ENCODE measurements around the gene RAC3. TPM values are rescaled to one million over a fixed set of nuclear protein-coding genes. Genes with fewer than 3 reads are reported as not detected.

RAC3 gene
- 1 to 10 TPM; 6.4 to 6.8 TPM for total RNA-seq

DNA sequence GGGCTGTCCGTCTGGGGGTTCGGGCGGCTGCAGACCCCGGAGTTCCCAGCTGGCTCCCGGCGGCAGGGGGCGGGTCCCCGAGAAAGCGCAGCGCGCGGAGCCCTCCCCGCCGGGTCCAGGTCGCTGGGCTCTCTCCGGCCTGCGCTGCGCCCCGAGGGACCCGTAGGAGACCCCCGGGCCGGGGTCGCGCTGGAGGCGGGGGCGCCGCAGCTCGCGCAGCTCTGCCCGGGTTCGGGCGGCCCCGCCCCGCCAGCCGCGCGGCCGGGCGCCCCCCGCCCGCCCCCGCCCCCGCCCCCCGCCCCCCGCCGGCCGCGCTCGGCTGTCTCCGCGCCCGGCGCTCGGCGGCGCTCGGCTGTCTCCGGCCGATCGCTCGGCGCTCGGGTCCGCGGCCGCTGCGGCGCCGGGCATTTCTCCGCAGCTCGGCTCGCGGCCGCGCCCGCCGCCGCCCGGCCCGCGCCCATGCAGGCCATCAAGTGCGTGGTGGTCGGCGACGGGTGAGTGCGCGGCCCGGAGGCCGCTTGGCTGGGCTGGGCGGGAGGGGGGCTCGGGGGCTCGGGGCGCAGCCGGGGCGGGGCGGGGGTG is at the start of gene RAC3:
Gene RAC3 (plus strand): TSS at position 376 of the 582 bp plus-strand sequence. CDS start 84 bp downstream, at position 460.
- peak within 1 kb of the TSS; percentile 59 for H3K27ac Mint-ChIP-seq
- DNase-seq (no peak), ATAC-seq (peak; percentile 34)
- H3K36me3 Mint-ChIP-seq, result peaks cover 10% of the 10 kb centered on the region
- no peaks in the 10 kb centered on the region for H3K9me3 Mint-ChIP-seq (ENCODE audit: low read depth)
- no peaks in the 10 kb centered on the region for H3K27me3 Mint-ChIP-seq
- peak within 1 kb of the TSS; percentile 70 for H3K4me3 Mint-ChIP-seq
- peaks cover 28% of the 10 kb centered on the region for H3K4me1 Mint-ChIP-seq
- CTCF ChIA-PET, result interaction anchor here (0.9 to 4.5 kb wide), 9 partner anchors 10 to 169 kb away, joined by 3 to 56 read pairs (median 8); partner anchors contain the start of genes GPS1, NOTUM and RFNG

DNA sequence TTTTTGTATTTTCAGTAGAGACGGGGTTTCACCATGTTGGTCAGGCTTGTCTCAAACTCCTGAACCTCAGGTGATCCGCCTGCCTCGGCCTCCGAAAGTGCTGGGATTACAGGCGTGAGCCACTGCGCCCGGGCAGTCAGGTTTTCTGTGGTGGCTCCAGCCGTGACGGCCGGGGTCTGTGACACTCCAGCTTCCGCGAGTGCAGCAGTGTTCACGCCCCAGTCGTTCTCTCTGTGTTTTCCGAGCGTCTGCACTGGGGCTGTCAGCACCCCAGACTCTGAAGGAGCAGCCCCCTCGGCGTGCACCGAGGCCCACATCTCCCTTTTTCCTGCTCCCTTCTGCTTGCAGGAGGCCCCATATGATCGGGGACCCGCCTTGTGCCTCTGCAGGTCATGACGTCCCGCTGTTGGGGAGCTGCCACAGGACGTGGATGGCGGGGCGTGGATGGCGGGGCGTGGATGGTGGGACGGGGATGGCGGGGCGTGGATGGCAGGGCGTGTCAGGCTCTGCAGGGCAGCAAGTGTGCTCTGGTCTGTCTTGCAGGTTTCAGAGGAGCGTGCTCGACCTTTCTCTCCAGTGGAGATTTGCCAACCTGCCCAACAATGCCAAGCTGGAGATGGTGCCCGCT is 48.4 kb upstream of the RAC3 start:
- CTCF ChIA-PET, result interaction anchor here (1.0 kb wide), 1 partner anchor 24 kb away, joined by 3 read pairs; no protein-coding TSS in a partner anchor
- peaks cover 8% of the 10 kb centered on the region for H3K36me3 Mint-ChIP-seq
- no peak for ATAC-seq

DNA sequence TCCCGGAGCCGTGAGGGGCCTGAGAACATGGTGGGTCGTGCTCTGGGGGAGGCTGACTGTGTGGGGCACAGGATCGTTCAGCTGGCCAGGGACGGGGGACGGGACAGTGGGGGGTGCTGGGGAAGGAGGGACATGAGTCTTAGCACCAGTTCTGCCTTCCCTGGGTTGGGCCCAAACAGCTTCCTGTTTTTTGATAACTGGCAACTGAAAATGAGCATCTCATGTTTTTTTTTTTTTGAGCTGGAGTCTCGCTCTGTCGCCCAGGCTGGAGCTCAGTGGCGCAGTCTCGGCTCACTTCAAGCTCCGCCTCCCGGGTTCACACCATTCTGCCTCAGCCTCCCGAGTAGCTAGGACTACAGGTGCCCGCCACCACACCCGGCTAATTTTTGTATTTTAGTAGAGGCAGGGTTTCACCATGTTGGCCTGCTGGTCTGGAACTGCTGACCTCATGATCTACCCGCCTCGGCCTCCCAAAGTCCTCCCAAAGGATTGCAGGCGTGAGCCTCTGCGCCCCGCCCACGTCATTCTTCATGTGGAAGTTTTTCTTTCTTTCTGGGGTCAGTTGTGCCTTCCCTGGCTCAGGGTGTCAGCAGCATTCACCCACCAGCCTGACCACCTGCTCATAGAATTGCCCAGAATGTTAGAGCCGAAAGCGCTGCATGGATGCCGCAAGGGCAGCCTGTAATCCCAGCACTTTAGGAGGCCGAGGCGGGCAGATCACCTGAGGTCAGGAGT is 47.7 kb upstream of the RAC3 start:
- DNase-seq, result no peak
- CTCF ChIA-PET, result no interaction called here
- H3K4me3 Mint-ChIP-seq, result no peak overlapping the region
- H3K27me3 Mint-ChIP-seq, result no peaks in the 10 kb centered on the region
- H3K36me3 Mint-ChIP-seq, result peaks cover 8% of the 10 kb centered on the region
- no peaks in the 10 kb centered on the region for H3K9me3 Mint-ChIP-seq (ENCODE audit: low read depth)
- peaks cover 18% of the 10 kb centered on the region for H3K4me1 Mint-ChIP-seq
- ATAC-seq, result no peak
- no peak overlapping the region for H3K27ac Mint-ChIP-seq

More for the DNA sequence above, 48.4 kb upstream of the RAC3 start:
- H3K9me3 Mint-ChIP-seq (ENCODE audit: low read depth), result no peaks in the 10 kb centered on the region
- peaks cover 22% of the 10 kb centered on the region for H3K4me1 Mint-ChIP-seq
- no peak overlapping the region for H3K27ac Mint-ChIP-seq
- no peak for DNase-seq
- H3K27me3 Mint-ChIP-seq, result no peaks in the 10 kb centered on the region
- no peak overlapping the region for H3K4me3 Mint-ChIP-seq

DNA sequence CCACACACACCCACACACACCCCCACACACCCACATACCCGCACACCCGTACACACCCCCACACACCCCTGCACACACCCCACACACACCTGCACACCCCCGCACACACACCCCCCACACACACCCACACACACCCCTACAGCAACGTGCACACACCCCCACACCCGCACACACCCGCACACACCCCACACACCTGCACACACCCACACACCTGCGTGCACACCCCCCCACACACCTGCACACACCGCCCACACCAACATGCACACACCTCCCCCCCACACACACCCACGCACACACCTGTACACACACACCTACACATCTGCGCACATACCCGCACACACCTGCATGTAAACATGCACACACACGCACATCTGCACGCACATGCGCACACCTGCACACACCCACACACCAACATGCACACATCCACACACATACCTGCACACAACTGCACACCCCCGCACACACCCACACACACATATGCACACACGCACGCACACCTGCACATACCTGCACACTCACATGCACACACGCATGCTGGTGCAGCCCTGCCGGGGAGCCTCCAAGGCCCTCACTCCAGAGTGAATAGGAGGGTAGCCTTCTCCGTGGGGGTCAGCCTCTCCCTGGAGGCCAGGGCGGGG is 46.6 kb upstream of the RAC3 start:
- Mint-ChIP-seq H3K4me3 (no peak overlapping the region), H3K27me3 (no peaks in the 10 kb centered on the region), H3K36me3 (peaks cover 8% of the 10 kb centered on the region), H3K4me1 (peaks cover 13% of the 10 kb centered on the region), H3K27ac (no peak overlapping the region), H3K9me3 (ENCODE audit: low read depth) (no peaks in the 10 kb centered on the region)
- DNase-seq (no peak), ATAC-seq (no peak)
- CTCF ChIA-PET, result interaction anchor here (0.8 to 1.6 kb wide), 2 partner anchors 35 to 45 kb away, joined by 3 to 10 read pairs; no protein-coding TSS in a partner anchor

DNA sequence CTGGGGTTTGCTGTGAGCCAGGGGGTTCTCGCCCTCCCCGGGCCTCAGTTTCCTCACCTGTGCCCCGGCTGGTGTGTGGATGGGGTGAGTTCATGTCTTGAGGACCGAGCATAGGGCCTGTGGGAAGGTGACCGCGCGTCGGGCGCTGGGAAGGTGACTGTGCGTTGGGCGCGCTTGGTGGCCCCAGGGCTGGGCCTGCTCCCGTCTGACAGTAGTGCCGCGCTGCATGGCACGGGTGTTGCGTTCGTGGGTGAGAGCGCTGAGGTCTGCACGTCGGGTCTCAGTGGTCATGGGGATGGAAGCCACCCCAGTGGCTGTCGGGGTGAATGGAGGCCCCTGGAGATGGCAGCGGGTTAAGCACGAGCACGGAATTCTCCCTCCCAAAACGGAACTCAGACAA is 44.9 kb upstream of the RAC3 start:
- Mint-ChIP-seq H3K36me3 (peaks cover 8% of the 10 kb centered on the region), H3K4me1 (peaks cover under 1% of the 10 kb centered on the region), H3K27ac (no peak overlapping the region), H3K4me3 (no peak overlapping the region), H3K9me3 (ENCODE audit: low read depth) (no peaks in the 10 kb centered on the region), H3K27me3 (no peaks in the 10 kb centered on the region)
- ATAC-seq (no peak), DNase-seq (no peak)
- CTCF ChIA-PET, result interaction anchor here (1.6 kb wide), 1 partner anchor 33 kb away, joined by 10 read pairs; no protein-coding TSS in a partner anchor

DNA sequence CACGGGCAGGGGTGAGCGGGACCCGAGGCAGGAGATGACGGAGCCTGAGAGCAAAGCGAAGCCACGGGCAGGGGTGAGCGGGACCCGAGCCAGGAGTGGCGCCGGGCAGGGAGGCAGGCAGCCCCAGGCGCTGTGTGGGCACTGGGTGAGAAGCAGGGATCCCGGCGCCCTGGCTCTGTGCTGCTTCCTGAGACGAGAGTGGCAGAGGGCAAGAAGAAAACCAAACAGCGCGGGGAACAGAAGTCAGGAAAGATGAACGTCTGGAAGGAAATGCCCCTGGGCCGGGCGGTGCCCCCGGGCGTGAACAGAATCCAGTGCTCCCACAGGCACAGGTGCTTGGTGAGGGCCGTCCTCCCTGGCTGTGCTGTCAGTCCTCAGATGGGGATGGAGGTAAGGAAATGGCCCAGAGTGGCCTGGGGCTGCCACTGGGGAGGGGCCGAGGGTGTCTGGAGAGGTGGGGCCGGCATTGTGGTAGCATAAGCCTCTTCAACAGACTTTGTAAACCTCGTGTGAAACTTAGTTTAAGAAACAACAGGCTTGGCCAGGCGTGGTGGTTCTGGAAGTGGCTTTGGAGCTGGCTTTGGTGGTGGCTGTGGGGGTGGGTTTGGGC is 44.2 kb upstream of the RAC3 start:
- no peaks in the 10 kb centered on the region for H3K27me3 Mint-ChIP-seq
- ATAC-seq (no peak), DNase-seq (no peak)
- CTCF ChIA-PET, result interaction anchor here (0.7 kb wide), 1 partner anchor 133 kb away, joined by 3 read pairs; no protein-coding TSS in a partner anchor
- no peaks in the 10 kb centered on the region for H3K9me3 Mint-ChIP-seq (ENCODE audit: low read depth)
- no peak overlapping the region for H3K4me3 Mint-ChIP-seq
- H3K4me1 Mint-ChIP-seq, result no peaks in the 10 kb centered on the region
- no peak overlapping the region for H3K27ac Mint-ChIP-seq
- H3K36me3 Mint-ChIP-seq, result peaks cover 8% of the 10 kb centered on the region

DNA sequence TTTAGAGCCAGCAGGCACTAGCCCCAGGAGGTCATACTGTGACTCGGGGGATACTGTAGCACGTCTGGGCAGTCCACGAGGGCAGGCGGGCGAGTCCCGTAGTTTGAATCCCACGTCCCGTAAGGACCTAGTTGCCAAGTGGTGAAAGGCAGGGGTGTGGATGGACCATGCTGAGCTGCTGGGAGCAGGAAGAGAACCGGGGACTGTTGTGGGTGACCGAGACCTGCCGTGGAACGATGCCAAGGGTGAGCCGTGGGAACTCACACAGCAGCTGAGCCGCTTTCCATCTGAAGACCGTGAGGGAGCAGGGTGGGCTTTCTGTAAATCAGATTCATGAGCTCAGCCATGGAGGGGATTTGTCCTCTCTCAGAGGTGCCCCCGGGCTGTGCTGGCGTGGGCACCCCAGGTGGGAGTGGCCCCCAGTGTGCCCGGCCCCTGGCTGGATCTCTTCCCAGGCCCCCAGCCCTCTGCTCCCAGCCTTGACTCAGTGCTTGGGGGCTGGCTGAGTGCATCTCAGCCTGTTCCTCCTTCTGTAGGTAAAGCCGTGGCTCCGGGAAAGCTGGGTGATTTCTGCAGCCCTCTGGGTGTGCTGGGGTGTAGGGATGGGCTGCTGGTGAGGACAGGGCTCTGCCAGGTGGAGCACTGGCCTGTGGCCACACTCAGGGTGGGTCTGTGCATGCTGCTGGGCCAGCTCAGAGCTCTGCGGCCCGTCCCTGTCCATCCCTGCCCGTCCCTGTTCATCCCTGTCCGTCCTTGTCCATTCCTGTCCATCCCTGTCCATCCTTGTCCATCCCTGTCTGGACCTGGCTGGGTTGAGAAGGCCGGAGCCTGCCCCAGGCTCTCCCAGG is 40.4 kb upstream of the RAC3 start:
- CTCF ChIA-PET, result interaction anchor here (0.5 kb wide), 1 partner anchor 139 kb away, joined by 5 read pairs; no protein-coding TSS in a partner anchor
- no peaks in the 10 kb centered on the region for H3K4me1 Mint-ChIP-seq
- no peaks in the 10 kb centered on the region for H3K9me3 Mint-ChIP-seq (ENCODE audit: low read depth)
- ATAC-seq, result no peak
- no peaks in the 10 kb centered on the region for H3K27me3 Mint-ChIP-seq
- H3K36me3 Mint-ChIP-seq, result no peaks in the 10 kb centered on the region
- no peak overlapping the region for H3K27ac Mint-ChIP-seq
- no peak overlapping the region for H3K4me3 Mint-ChIP-seq
- no peak for DNase-seq

DNA sequence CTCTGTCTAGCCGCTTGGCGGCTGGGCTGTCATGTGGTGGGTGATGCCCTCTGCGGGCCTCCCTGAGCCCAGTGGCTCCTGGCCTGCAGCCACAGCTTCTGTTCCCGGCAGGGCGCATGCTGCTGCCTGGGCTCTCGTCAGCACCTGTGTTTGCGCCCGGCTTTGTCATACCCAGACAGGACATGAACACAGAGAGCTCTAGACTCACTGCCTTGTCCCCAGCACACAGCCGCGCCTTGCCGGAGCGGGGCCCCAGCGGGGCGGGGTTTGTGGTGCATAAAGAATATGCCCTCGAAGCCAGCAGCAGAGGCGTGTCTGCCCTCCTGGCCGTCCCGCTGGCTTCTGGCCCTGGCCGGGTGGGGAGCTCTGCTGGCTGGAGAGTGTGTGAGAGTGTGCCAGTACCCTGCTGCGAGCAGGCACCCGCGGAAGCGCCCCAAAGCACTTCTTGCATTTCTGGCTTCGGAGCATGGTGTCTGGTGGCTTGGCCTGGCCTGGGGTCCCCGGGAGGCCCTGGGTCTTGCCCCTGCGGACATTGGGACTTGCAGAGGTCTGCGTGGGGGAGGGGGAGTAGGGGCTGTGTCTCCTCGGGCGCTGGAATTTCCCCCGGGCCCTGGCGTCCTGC is 39.7 kb upstream of the RAC3 start:
- no peak for ATAC-seq
- no peaks in the 10 kb centered on the region for H3K27me3 Mint-ChIP-seq
- no peaks in the 10 kb centered on the region for H3K9me3 Mint-ChIP-seq (ENCODE audit: low read depth)
- no peak overlapping the region for H3K27ac Mint-ChIP-seq
- DNase-seq, result no peak
- H3K36me3 Mint-ChIP-seq, result no peaks in the 10 kb centered on the region
- CTCF ChIA-PET, result interaction anchor here (0.5 kb wide), 1 partner anchor 139 kb away, joined by 5 read pairs; no protein-coding TSS in a partner anchor
- H3K4me3 Mint-ChIP-seq, result no peak overlapping the region
- no peaks in the 10 kb centered on the region for H3K4me1 Mint-ChIP-seq

DNA sequence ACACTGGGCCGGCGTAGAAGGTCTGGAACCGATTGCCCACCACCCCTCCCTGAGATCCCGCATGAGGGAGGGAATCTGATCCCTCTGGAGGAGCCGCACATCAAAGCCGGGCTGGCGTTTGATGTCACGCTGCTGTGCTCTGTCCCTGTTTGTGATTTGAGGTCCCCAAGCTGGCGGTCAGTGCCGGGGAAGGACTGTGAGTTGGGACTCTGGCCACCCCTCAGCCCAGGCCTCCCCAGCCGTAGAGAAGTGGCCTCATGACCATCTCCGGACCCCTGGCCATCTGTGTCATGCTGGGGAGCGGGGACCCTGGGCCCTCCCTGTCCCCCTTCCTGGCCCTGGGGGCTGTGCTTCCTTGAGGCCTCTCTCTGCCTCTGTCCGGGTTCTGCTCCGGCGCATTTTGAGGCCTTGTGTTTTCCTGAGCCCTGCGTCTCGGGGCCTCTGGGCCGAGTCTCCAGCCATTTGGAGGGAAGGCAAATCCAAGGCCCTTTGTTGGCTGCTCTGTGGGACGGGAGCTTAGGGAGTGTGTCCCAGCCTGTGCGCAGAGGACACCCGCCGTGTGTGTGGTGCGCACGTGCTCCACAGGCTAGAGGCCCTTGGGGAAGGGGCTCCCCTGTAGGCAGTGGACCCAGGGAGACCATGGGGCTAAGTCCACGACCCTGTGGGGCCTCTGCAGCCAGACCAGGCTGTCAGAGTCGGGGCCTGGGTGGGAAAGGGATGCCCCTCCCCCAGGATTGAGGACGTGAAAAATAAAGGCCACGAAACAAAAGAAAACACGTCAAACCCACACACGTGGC is 39.0 kb upstream of the RAC3 start:
- no peak overlapping the region for H3K4me3 Mint-ChIP-seq
- DNase-seq (no peak), ATAC-seq (no peak)
- no peak overlapping the region for H3K27ac Mint-ChIP-seq
- no peaks in the 10 kb centered on the region for H3K27me3 Mint-ChIP-seq
- no peaks in the 10 kb centered on the region for H3K9me3 Mint-ChIP-seq (ENCODE audit: low read depth)
- no peaks in the 10 kb centered on the region for H3K36me3 Mint-ChIP-seq
- CTCF ChIA-PET, result no interaction called here
- H3K4me1 Mint-ChIP-seq, result no peaks in the 10 kb centered on the region

DNA sequence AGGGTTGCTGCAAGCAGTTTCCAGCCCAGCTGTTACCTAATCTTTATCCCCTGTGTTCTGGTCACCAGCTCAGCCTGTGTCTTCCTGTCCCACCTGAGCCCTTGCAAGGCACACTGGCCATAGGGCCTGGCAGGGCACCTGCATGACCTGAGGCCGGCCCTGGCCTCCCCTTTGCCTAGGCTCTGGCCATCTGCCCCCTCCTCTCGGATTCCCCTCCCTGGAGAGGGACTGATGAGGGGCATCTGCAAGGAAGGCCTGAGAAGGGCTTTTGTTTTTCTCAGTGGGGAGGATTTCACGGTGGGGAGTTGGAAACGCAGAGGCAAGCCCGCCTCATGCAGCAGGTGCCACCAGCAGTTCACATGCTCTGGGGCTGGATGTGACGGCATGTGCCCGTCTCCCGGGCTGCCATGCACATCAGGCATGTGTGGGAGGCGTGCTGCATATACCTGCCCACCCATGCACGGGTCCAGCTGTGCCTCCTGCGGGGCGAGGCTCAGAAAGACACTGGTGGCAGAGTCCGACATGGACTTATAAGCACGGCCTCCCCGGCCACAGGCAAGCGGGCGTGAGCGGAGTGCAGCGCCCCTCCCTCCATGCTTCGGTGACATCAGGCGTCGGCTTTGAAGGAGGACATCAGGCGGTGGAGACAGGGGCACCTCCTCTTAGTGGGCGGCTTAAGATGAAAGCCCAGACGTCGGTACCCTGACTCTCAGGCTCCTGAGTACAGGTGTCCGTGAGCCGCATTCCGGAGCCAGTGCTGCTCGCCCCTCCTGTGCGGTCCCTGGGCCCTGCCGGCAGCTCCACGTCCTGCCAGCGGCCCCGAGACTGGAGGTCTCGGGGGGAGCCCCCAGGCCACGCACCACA is 37.5 kb upstream of the RAC3 start:
- Mint-ChIP-seq H3K4me3 (no peak overlapping the region), H3K4me1 (no peaks in the 10 kb centered on the region), H3K9me3 (ENCODE audit: low read depth) (no peaks in the 10 kb centered on the region), H3K36me3 (no peaks in the 10 kb centered on the region), H3K27me3 (no peaks in the 10 kb centered on the region), H3K27ac (no peak overlapping the region)
- ATAC-seq, result no peak
- CTCF ChIA-PET, result no interaction called here
- no peak for DNase-seq

Data from activated CD8-positive, alpha-beta memory T cell treated with anti-CD3 and anti-CD28 coated beads, Interleukin-2, amount 10 ng/mL, durations not matched to agents 7 days and 5 days (primary cell).